NCI-H2227 (cell line): Measurements from ENCODE around the gene VPS45.

Experiments used
- DNase-seq: peaks from one replicate; lab custom pipeline; 2025; ENCODE audit not compliant: unreplicated experiment; lab: John Stamatoyannopoulos, UW

The VPS45 gene

GRCh38 chr1:150156868-150157603 is 89.5 kb downstream of the VPS45 start:
- no peak for DNase-seq

GRCh38 chr1:150159550-150159949 is 92.0 kb downstream of the VPS45 start:
- DNase-seq, result no peak

- DNase-seq, result no peak
Observed at GRCh38 chr1:150160964-150161621, 93.5 kb downstream of the VPS45 start.

GRCh38 chr1:150161747-150162581 is 94.4 kb downstream of the VPS45 start:
- DNase-seq, result peak; percentile 31

- no peak for DNase-seq
Observed at GRCh38 chr1:150162582-150162861, 94.9 kb downstream of the VPS45 start.

GRCh38 chr1:150162862-150163706 is 95.5 kb downstream of the VPS45 start:
- DNase-seq, result peak; percentile 88

GRCh38 chr1:150164224-150164623 is 96.6 kb downstream of the VPS45 start:
- no peak for DNase-seq

GRCh38 chr1:150164779-150165178 is 97.2 kb downstream of the VPS45 start:
- DNase-seq, result no peak

GRCh38 chr1:150165622-150166612 is 98.3 kb downstream of the VPS45 start:
- DNase-seq, result peak; percentile 55

GRCh38 chr1:150168960-150169601 is 101.5 kb downstream of the VPS45 start:
- peak; percentile 51 for DNase-seq

GRCh38 chr1:150171801-150172200 is 104.2 kb downstream of the VPS45 start:
- DNase-seq, result no peak

GRCh38 chr1:150173141-150173585 is 105.6 kb downstream of the VPS45 start:
- DNase-seq, result no peak

GRCh38 chr1:150176593-150176992 is 109.0 kb downstream of the VPS45 start:
- DNase-seq, result no peak

- no peak for DNase-seq
Observed at GRCh38 chr1:150178548-150178947, 111.0 kb downstream of the VPS45 start.

GRCh38 chr1:150179867-150180266 is 112.3 kb downstream of the VPS45 start:
- no peak for DNase-seq

- DNase-seq, result no peak
Observed at GRCh38 chr1:150180474-150180873, 112.9 kb downstream of the VPS45 start.

GRCh38 chr1:150182247-150182646 is 114.7 kb downstream of the VPS45 start:
- DNase-seq, result no peak

- DNase-seq, result no peak
Observed at GRCh38 chr1:150183061-150183460, 115.5 kb downstream of the VPS45 start.

- no peak for DNase-seq
Observed at GRCh38 chr1:150185481-150185880, 117.9 kb downstream of the VPS45 start.
